HCT116 (cell line): ENCODE data around the gene UBL4B. TPM values are rescaled to one million over a fixed set of nuclear protein-coding genes. Genes with fewer than 3 reads are reported as not detected.

Experiments used
- ATAC-seq: fragments of 200-7000 bp; cut with Tn5 transposase; 2 replicates; pipeline ENCODE4 v1.9.1; 2020; ENCODE audit warnings: mild to moderate bottlenecking, moderate library complexity
- BruUV-seq: library from RNA; stranded (reverse); fragments of 400-500 nt; replicated peaks from 2 replicates; lab custom pipeline; 2021; lab: Mats Ljungman, UMichigan
- CTCF ChIA-PET: fragments of 300-600 bp; sonication (Branson Sonifier 250); formaldehyde crosslinking; loops from one replicate; lab custom pipeline; 2021; ENCODE audit warnings: antibody characterized with exemption; lab: Charles Lee
- POLR2A ChIA-PET: fragments of 300-600, 350-600 bp; sonication (Branson Sonifier 250); formaldehyde crosslinking; loops from one replicate; lab custom pipeline; 2021; ENCODE audit warnings: antibody characterized with exemption; lab: Charles Lee
- RAD21 ChIA-PET, 2 experiments: fragments of 300-600 bp; sonication (Branson Sonifier 250); formaldehyde crosslinking; loops; one replicate each; lab custom pipeline; 2023; ENCODE audit warnings: low total read pairs in 2 of 2; ENCODE audit not compliant: uncharacterized antibody in 2 of 2, unreplicated experiment in 2 of 2, low non-redundant PET in 1 of 2; lab: Charles Lee
- DNase-seq: peaks from one replicate; pipeline ENCODE4 v3.0.0-alpha.2; 2010; ENCODE audit warnings: low read depth, low spot score
- H2AFZ ChIP-seq: fragments of 200-600 bp; shearing (Covaris generic), sonication (generic); 2 replicates; pipeline ENCODE4 v1.6.1; 2017; ENCODE audit warnings: low read depth, mixed run types, mixed read lengths, antibody characterized with exemption, low read length; ENCODE audit not compliant: poor library complexity, severe bottlenecking
- H3K27ac ChIP-seq: 2 replicates; pipeline ENCODE4 v1.5.1; 2012; ENCODE audit warnings: low read depth, low read length
- H3K27me3 ChIP-seq: fragments of 200-600 bp; sonication (generic); 2 replicates; pipeline ENCODE4 v1.6.1; 2016; ENCODE audit warnings: mixed run types, low read length, mixed read lengths; ENCODE audit not compliant: insufficient read depth
- H3K36me3 ChIP-seq, 2 experiments: fragments of 200-500 bp in 1 of 2; fragments of 200-600 bp in 1 of 2; sonication (Bioruptor generic) in 1 of 2; sonication (generic) in 1 of 2; 2 replicates each; pipeline versions ENCODE4 v1.5.1 to v1.6.1; 2014 to 2016; ENCODE audit warnings: low read length in 2 of 2, inconsistent platforms in 1 of 2, mixed read lengths in 1 of 2, mixed run types in 1 of 2; ENCODE audit not compliant: insufficient read depth in 2 of 2, control insufficient read depth in 1 of 2
- H3K4me1 ChIP-seq, 2 experiments: fragments of 200-600 bp in 1 of 2; sonication (generic) in 1 of 2; 2 replicates each; pipeline versions ENCODE4 v1.5.1 to v1.6.1; 2012 to 2017; ENCODE audit warnings: low read length in 2 of 2, inconsistent platforms in 1 of 2, mild to moderate bottlenecking in 1 of 2, mixed read lengths in 1 of 2, mixed run types in 1 of 2, moderate library complexity in 1 of 2; ENCODE audit not compliant: insufficient read depth in 2 of 2, control insufficient read depth in 1 of 2
- H3K4me2 ChIP-seq: fragments of 200-600 bp; sonication (generic); 2 replicates; pipeline ENCODE4 v1.6.1; 2017; ENCODE audit warnings: mixed run types, low read length, mixed read lengths
- H3K4me3 ChIP-seq, 2 experiments: fragments of 200-600 bp in 1 of 2; sonication (generic) in 1 of 2; replicated peaks in 1 of 2; 2 replicates each; pipeline ENCODE4 v1.5.1; 2011 to 2016; ENCODE audit warnings: low read length in 2 of 2, control low read depth in 1 of 2, low read depth in 1 of 2, mild to moderate bottlenecking in 1 of 2, mixed read lengths in 1 of 2, mixed run types in 1 of 2
- H3K79me2 ChIP-seq: fragments of 200-600 bp; sonication (generic); 2 replicates; pipeline ENCODE4 v1.6.1; 2017; ENCODE audit warnings: mild to moderate bottlenecking, mixed run types, low read length, moderate library complexity, mixed read lengths; ENCODE audit not compliant: insufficient read depth
- H3K9ac ChIP-seq: fragments of 200-600 bp; sonication (generic); 2 replicates; pipeline ENCODE4 v1.6.1; 2016; ENCODE audit warnings: low read length, mixed read lengths
- H3K9me2 ChIP-seq: fragments of 200-600 bp; sonication (generic), shearing (Covaris generic); 2 replicates; pipeline ENCODE4 v1.6.1; 2017; ENCODE audit warnings: mixed run types, mild to moderate bottlenecking, moderate library complexity; ENCODE audit not compliant: insufficient read depth
- H3K9me3 ChIP-seq, 2 experiments: fragments of 200-500 bp in 1 of 2; fragments of 200-600 bp in 1 of 2; sonication (Bioruptor generic) in 1 of 2; sonication (generic) in 1 of 2; 2 replicates each; pipeline ENCODE4 v1.6.1; 2014 to 2017; ENCODE audit warnings: low read length in 2 of 2, mixed read lengths in 2 of 2, inconsistent platforms in 1 of 2, low read depth in 1 of 2, mild to moderate bottlenecking in 1 of 2, mixed run types in 1 of 2, moderate library complexity in 1 of 2; ENCODE audit not compliant: control insufficient read depth in 1 of 2, insufficient read depth in 1 of 2
- H4K20me1 ChIP-seq: fragments of 200-600 bp; sonication (generic), shearing (Covaris generic); 2 replicates; pipeline ENCODE4 v1.6.1; 2017; ENCODE audit warnings: mixed run types, mild to moderate bottlenecking, moderate library complexity; ENCODE audit not compliant: insufficient read depth
- CBX3 ChIP-seq: IDR thresholded peaks from 2 replicates; pipeline ENCODE4 v1.6.1; 2012; ENCODE audit warnings: low read depth
- CEBPB ChIP-seq: IDR thresholded peaks from 2 replicates; pipeline ENCODE4 v1.6.1; 2012; ENCODE audit warnings: low read depth
- ELF1 ChIP-seq: IDR thresholded peaks from 2 replicates; pipeline ENCODE4 v1.6.1; 2012; ENCODE audit warnings: low read depth, borderline replicate concordance
- FOSL1 ChIP-seq: IDR thresholded peaks from 2 replicates; pipeline ENCODE4 v1.6.1; 2012; ENCODE audit warnings: low read depth
- JUND ChIP-seq: IDR thresholded peaks from 2 replicates; pipeline ENCODE4 v1.6.1; 2012
- POLR2AphosphoS5 ChIP-seq: IDR thresholded peaks from 2 replicates; pipeline ENCODE4 v1.6.1; 2011; ENCODE audit warnings: mild to moderate bottlenecking, low read depth, low read length, moderate library complexity
- RAD21 ChIP-seq: IDR thresholded peaks from 2 replicates; pipeline ENCODE4 v1.6.1; 2012; ENCODE audit warnings: low read depth, mild to moderate bottlenecking
- REST ChIP-seq: IDR thresholded peaks from 2 replicates; pipeline ENCODE4 v1.6.1; 2012; ENCODE audit warnings: low read depth
- SP1 ChIP-seq: IDR thresholded peaks from 2 replicates; pipeline ENCODE4 v1.6.1; 2012; ENCODE audit warnings: low read depth
- intact Hi-C: fragments of 100-400 bp; cut with micrococcal nuclease; formaldehyde crosslinking; loops from 2 replicates; pipeline ENCODE4 v1.10.0; 2022
- total RNA-seq: library from RNA; stranded (reverse); gene quantifications from one replicate; pipeline ENCODE4 v1.2.1, GENCODE V29; 2021; ENCODE audit not compliant: unreplicated experiment

Gene UBL4B
- total RNA-seq, 1 experiment from 2014 or later: 0.57 TPM

GRCh38 chr1:110155878-110156522 is 43.8 kb downstream of the UBL4B start:
- ChIA-PET CTCF (no interaction called here), RAD21 (no interaction called here), POLR2A (interaction anchor here (0.6 kb wide), 1 partner anchor 703 kb away, joined by 3 read pairs; no protein-coding TSS in a partner anchor)
- DNase-seq (no peak), ATAC-seq (no peak)
- H3K9me2 ChIP-seq: no peaks in the 10 kb centered on the region
- H3K36me3 ChIP-seq: no peaks in the 10 kb centered on the region
- no peaks in the 10 kb centered on the region for H4K20me1 ChIP-seq
- no peak overlapping the region for H3K27ac ChIP-seq
- no peak overlapping the region for H3K4me2 ChIP-seq
- peak; percentile 92 for TF ChIP-seq REST
- no peak for TF ChIP-seq RAD21
- peaks cover 5 to 15% of the 10 kb centered on the region in 2 experiments for H3K4me1 ChIP-seq
- intact Hi-C loops: no loop called here
- H3K27me3 ChIP-seq: no peaks in the 10 kb centered on the region
- H3K9ac ChIP-seq: no peak overlapping the region
- H2AFZ ChIP-seq: no peak overlapping the region
- H3K79me2 ChIP-seq: peaks cover 16% of the 10 kb centered on the region; the same call in 1 of the 2 replicates
- no TSS peak for BruUV-seq
- H3K9me3 ChIP-seq: no peaks in the 10 kb centered on the region
- H3K4me3 ChIP-seq: no peak overlapping the region

- no peaks in the 10 kb centered on the region for H3K9me2 ChIP-seq
- TF ChIP-seq JUND (no peak), ELF1 (no peak), CEBPB (no peak), CBX3 (no peak), FOSL1 (no peak), REST (no peak), POLR2AphosphoS5 (no peak), SP1 (no peak)
- no peaks in the 10 kb centered on the region for H4K20me1 ChIP-seq
- ChIA-PET RAD21 (no interaction called here), CTCF (no interaction called here), POLR2A (no interaction called here)
- peaks cover 0 to 1% of the 10 kb centered on the region in 2 experiments; a peak in 2 of 4 replicates for H3K4me1 ChIP-seq
- DNase-seq (no peak), ATAC-seq (no peak)
- no peaks in the 10 kb centered on the region for H3K9me3 ChIP-seq
- no peak overlapping the region for H2AFZ ChIP-seq
- H3K79me2 ChIP-seq: 0 out of 2 replicates have a peak, but pooled peaks cover 7% of the 10 kb centered on the region
- no peaks in the 10 kb centered on the region for H3K27me3 ChIP-seq
- H3K4me3 ChIP-seq: no peak overlapping the region
- no peak overlapping the region for H3K9ac ChIP-seq
- H3K36me3 ChIP-seq: no peaks in the 10 kb centered on the region
- no peak overlapping the region for H3K4me2 ChIP-seq
- BruUV-seq: no TSS peak
- intact Hi-C loops: no loop called here
- no peak overlapping the region for H3K27ac ChIP-seq
Measured at GRCh38 chr1:110158261-110158660, 46.0 kb downstream of the UBL4B start.
